ENCODE measurements around the gene TINAGL1. TPM values are rescaled to one million over a fixed set of nuclear protein-coding genes. Genes with fewer than 3 reads are reported as not detected.

Gene TINAGL1
- total and polyA plus RNA-seq, 2 of the 13 experiments (the other 11 are each of a cell fraction or from before 2014, with no cell fraction given): 24.7 to 76.8 TPM

- TF ChIP-seq ZNF597 (CRISPR knock-in tag; IDR thresholded peaks at IDR 0.05) (no peak), MAX (IDR thresholded peaks at IDR 0.05) (peak; percentile 72), CBX5 (CRISPR knock-in tag; IDR thresholded peaks at IDR 0.05; ENCODE audit: borderline replicate concordance) (peak; percentile 67; the same call in 1 of the 2 replicates), TP53 (CRISPR knock-in tag; conservative IDR thresholded peaks at IDR 0.05) (no peak), PPARG (CRISPR knock-in tag; conservative IDR thresholded peaks at IDR 0.05) (peak; percentile 99), TFDP2 (CRISPR knock-in tag; IDR thresholded peaks at IDR 0.05) (peak; percentile 30; the same call in 1 of the 2 replicates), RCOR2 (CRISPR knock-in tag; IDR thresholded peaks at IDR 0.05) (peak; percentile 59; the same call in 1 of the 2 replicates), BRD4 (CRISPR knock-in tag; IDR thresholded peaks at IDR 0.05) (0 out of 2 replicates have a peak, but pooled peaks have one; percentile 52), HDAC1 (CRISPR knock-in tag; IDR thresholded peaks at IDR 0.05) (peak; percentile 79; the same call in 1 of the 2 replicates), ZNF609 (CRISPR knock-in tag; IDR thresholded peaks at IDR 0.05; ENCODE audit: borderline replicate concordance) (0 out of 2 replicates have a peak, but pooled peaks have one; percentile 49), TEAD3 (CRISPR knock-in tag; optimal IDR thresholded peaks at IDR 0.05; ENCODE audit: borderline replicate concordance) (peak; percentile 81), ARNT2 (CRISPR knock-in tag; IDR thresholded peaks at IDR 0.05; ENCODE audit: low read depth) (peak; percentile 71), ELF3 (CRISPR knock-in tag; IDR thresholded peaks at IDR 0.05) (peak; percentile 52), GPN1 (CRISPR knock-in tag; IDR thresholded peaks at IDR 0.05; ENCODE audit: borderline replicate concordance) (no peak), CEBPG (CRISPR knock-in tag; IDR thresholded peaks at IDR 0.05) (peak; percentile 97), ZFAT (CRISPR knock-in tag; conservative IDR thresholded peaks at IDR 0.05) (no peak), ARNTL (CRISPR knock-in tag; IDR thresholded peaks at IDR 0.05) (peak; percentile 34; the same call in 1 of the 2 replicates), SOX6 (IDR thresholded peaks at IDR 0.05) (no peak), SOX6 (CRISPR knock-in tag; IDR thresholded peaks at IDR 0.05) (peak; percentile 90), ZNF569 (CRISPR knock-in tag; IDR thresholded peaks at IDR 0.05; ENCODE audit: borderline replicate concordance) (0 out of 2 replicates have a peak, but pooled peaks have one; percentile 28), RARA (CRISPR knock-in tag; IDR thresholded peaks at IDR 0.05) (peak; percentile 94), GATA4 (IDR thresholded peaks at IDR 0.05; ENCODE audit: borderline replicate concordance, low read depth) (no peak)
Observed at GRCh38 chr1:31575369-31576140, 760 bp upstream of the TINAGL1 start (continued).

Measured in HepG2 (cell line).